HepG2 (cell line): ENCODE data around the gene CTNNBL1. TPM values are rescaled to one million over a fixed set of nuclear protein-coding genes. Genes with fewer than 3 reads are reported as not detected.

ENCODE experiments used
- ATAC-seq: fragments of 200-7000 bp; cut with Tn5 transposase; 3 replicates; pipeline ENCODE4 v1.9.1; 2020; ENCODE audit warnings: mild to moderate bottlenecking, moderate library complexity
- BruUV-seq: library from RNA; stranded (reverse); fragments of 400-500 nt; replicated peaks from 2 replicates; lab custom pipeline; 2021; lab: Mats Ljungman, UMichigan
- CTCF ChIA-PET: fragments of 300-600 bp; formaldehyde crosslinking; extraction: SDS; loops from one replicate; lab custom pipeline; 2021; ENCODE audit warnings: low total read pairs, inconsistent platforms, low intra/inter-chr PET ratio; lab: Yijun Ruan, JAX
- POLR2A ChIA-PET: fragments of 350-600 bp; sonication (Branson Sonifier 250); formaldehyde crosslinking; loops from one replicate; lab custom pipeline; 2020; ENCODE audit warnings: antibody characterized with exemption, inconsistent platforms; lab: Yijun Ruan, JAX
- DNase-seq: peaks from one replicate; pipeline ENCODE4 v3.0.0-alpha.2; 2015; ENCODE audit warnings: low spot score
- FAIRE-seq: peaks from 3 replicates; lab custom pipeline; 2011; peaks lifted over from hg19 to GRCh38; lab: Jason Lieb, UNC
- H2AFZ ChIP-seq: one replicate; pipeline ENCODE4 v1.6.1; 2011; ENCODE audit warnings: low read length, inconsistent platforms
- H3K27ac ChIP-seq: fragments of 300-600 bp; 3 replicates; pipeline ENCODE4 v1.8.0; 2011; ENCODE audit warnings: mixed run types, mild to moderate bottlenecking, mixed read lengths, low read length, inconsistent platforms; ENCODE audit not compliant: insufficient read depth; ENCODE audit errors: extremely low read length
- H3K27me3 ChIP-seq, 2 experiments: fragments of 200-600 bp in 1 of 2; 2 replicates in 1 of 2; 3 replicates in 1 of 2; pipeline versions ENCODE4 v1.6.0 to v1.8.0; 2011; ENCODE audit warnings: low read length in 2 of 2, mild to moderate bottlenecking in 2 of 2, moderate library complexity in 2 of 2, inconsistent platforms in 1 of 2; ENCODE audit not compliant: insufficient read depth in 2 of 2, control insufficient read depth in 1 of 2
- H3K36me3 ChIP-seq, 2 experiments: fragments of 200-600 bp in 1 of 2; replicated peaks in 1 of 2; 2 replicates in 1 of 2; 3 replicates in 1 of 2; pipeline versions ENCODE4 v1.5.1 to v1.8.0; 2011; ENCODE audit warnings: low read length in 2 of 2, inconsistent platforms in 1 of 2; ENCODE audit not compliant: insufficient read depth in 2 of 2, control insufficient read depth in 1 of 2
- H3K4me1 ChIP-seq: 2 replicates; pipeline ENCODE4 v1.5.1; 2012; ENCODE audit warnings: low read length, inconsistent platforms; ENCODE audit not compliant: insufficient read depth
- H3K4me2 ChIP-seq: 2 replicates; pipeline ENCODE4 v1.6.0; 2011; ENCODE audit warnings: low read depth, low read length, inconsistent platforms
- H3K4me3 ChIP-seq, 3 experiments: fragments of 200-600 bp in 1 of 3; sonication (generic), shearing (Covaris generic) in 1 of 3; replicated peaks in 1 of 3; 2 replicates each; pipeline ENCODE4 v1.5.1; 2011 to 2016; ENCODE audit warnings: low read length in 3 of 3, inconsistent platforms in 2 of 3, low read depth in 2 of 3, mild to moderate bottlenecking in 2 of 3, control low read depth in 1 of 3, mixed read lengths in 1 of 3; ENCODE audit not compliant: insufficient read depth in 1 of 3
- H3K79me2 ChIP-seq: one replicate; pipeline ENCODE4 v1.6.1; 2011; ENCODE audit warnings: low read length, inconsistent platforms; ENCODE audit not compliant: insufficient read depth
- H3K9ac ChIP-seq: 2 replicates; pipeline ENCODE4 v1.6.0; 2011; ENCODE audit warnings: mild to moderate bottlenecking, low read depth, low read length, inconsistent platforms; ENCODE audit not compliant: insufficient read depth
- H3K9me3 ChIP-seq: 2 replicates; pipeline ENCODE4 v1.5.1; 2012; ENCODE audit warnings: mild to moderate bottlenecking, low read length
- H4K20me1 ChIP-seq: 2 replicates; pipeline ENCODE4 v1.6.0; 2011; ENCODE audit warnings: inconsistent platforms, mild to moderate bottlenecking, low read length, moderate library complexity; ENCODE audit not compliant: insufficient read depth
- CSRNP1 ChIP-seq: sonication (generic); formaldehyde crosslinking; IDR thresholded peaks from 2 replicates; pipeline ENCODE4 v1.8.1; 2023; ENCODE audit warnings: mild to moderate bottlenecking, missing genetic modification reagents
- LBX2 ChIP-seq: sonication (generic); formaldehyde crosslinking; IDR thresholded peaks from 2 replicates; pipeline ENCODE4 v1.5.0; 2020; ENCODE audit warnings: missing genetic modification reagents, mild to moderate bottlenecking, borderline replicate concordance
- PCBP2 ChIP-seq: fragments of 200-400 bp; formaldehyde crosslinking; optimal IDR thresholded peaks from 2 replicates; pipeline ENCODE3; 2018; ENCODE audit warnings: low read length, low read depth; ENCODE audit not compliant: poor library complexity, severe bottlenecking
- SALL1 ChIP-seq: sonication (generic); formaldehyde crosslinking; IDR thresholded peaks from 2 replicates; pipeline ENCODE4 v1.8.0; 2022; ENCODE audit warnings: mild to moderate bottlenecking, missing genetic modification reagents
- SPEN ChIP-seq: sonication (generic); formaldehyde crosslinking; IDR thresholded peaks from 2 replicates; pipeline ENCODE4 v1.5.1; 2020; ENCODE audit warnings: low read depth, mild to moderate bottlenecking, missing genetic modification reagents
- TBP ChIP-seq: sonication (generic); formaldehyde crosslinking; IDR thresholded peaks from 2 replicates; pipeline ENCODE4 v1.5.0; 2020; ENCODE audit warnings: missing genetic modification reagents
- TBX2 ChIP-seq: sonication (generic); formaldehyde crosslinking; IDR thresholded peaks from 2 replicates; pipeline ENCODE4 v1.5.0; 2020; ENCODE audit warnings: missing genetic modification reagents, mild to moderate bottlenecking, borderline replicate concordance
- ZFP37 ChIP-seq: sonication (generic); formaldehyde crosslinking; IDR thresholded peaks from 2 replicates; pipeline ENCODE4 v1.4.0; 2020; ENCODE audit warnings: missing genetic modification reagents, borderline replicate concordance
- ZNF484 ChIP-seq: sonication (generic); formaldehyde crosslinking; IDR thresholded peaks from 2 replicates; pipeline ENCODE4 v1.5.1; 2020; ENCODE audit warnings: mild to moderate bottlenecking, low read depth, missing genetic modification reagents, borderline replicate concordance
- ZNF607 ChIP-seq: sonication (generic); formaldehyde crosslinking; IDR thresholded peaks from 2 replicates; pipeline ENCODE4 v1.5.1; 2020; ENCODE audit warnings: missing genetic modification reagents, mild to moderate bottlenecking, borderline replicate concordance
- ZNF780A ChIP-seq: sonication (generic); formaldehyde crosslinking; IDR thresholded peaks from 2 replicates; pipeline ENCODE4 v1.8.0; 2022; ENCODE audit warnings: mild to moderate bottlenecking, missing genetic modification reagents, moderate library complexity
- ZXDC ChIP-seq: sonication (generic); formaldehyde crosslinking; IDR thresholded peaks from 2 replicates; pipeline ENCODE4 v1.5.0; 2020; ENCODE audit warnings: mild to moderate bottlenecking, missing genetic modification reagents
- WGBS: methylation state at CpG from one replicate; pipeline ENCODE4 v1.1.6; 2017; ENCODE audit warnings: low lambda C conversion rate; 5-methylcytosine and 5-hydroxymethylcytosine counted together
- in situ Hi-C: cut with HindIII; loops from 2 replicates; pipeline ENCODE4 v1.10.0; 2017; ENCODE audit warnings: low pct_unique_long_range_greater_than_20kb; ENCODE audit not compliant: extremely low pct_ligation_motif_present
- intact Hi-C: fragments of 100-400 bp; cut with micrococcal nuclease; formaldehyde crosslinking; loops from one replicate; pipeline ENCODE4 v1.10.0; 2022; ENCODE audit not compliant: unreplicated experiment
- polyA plus RNA-seq, 8 experiments: library from polyadenylated mRNA; depleted of rRNA in 3 of 8; stranded (reverse) in 7 of 8; unstranded in 1 of 8; fragments of >200 nt; fragmentation: Illumina TruSeq in 4 of 8; extraction: Trizol in 4 of 8; gene quantifications; 2 replicates each; pipeline versions ENCODE4 v1.2.1 to v1.2.3, GENCODE V29; 2011 to 2016; ENCODE audit warnings: low read depth in 4 of 8, missing spikeins in 1 of 8, mixed read lengths in 1 of 8; ENCODE audit not compliant: insufficient read depth in 1 of 8
- total RNA-seq, 5 experiments: library from RNA; depleted of rRNA; stranded (reverse); fragments of >200 nt; fragmentation: Illumina TruSeq; extraction: Trizol; gene quantifications; 2 replicates each; pipeline ENCODE4 v1.2.3, GENCODE V29; 2016; ENCODE audit warnings: low read depth in 1 of 5

The CTNNBL1 gene
- total and polyA plus RNA-seq, 2 of the 13 experiments (the other 11 are each of a cell fraction or from before 2014, with no cell fraction given), result 49.3 to 94.6 TPM

DNA sequence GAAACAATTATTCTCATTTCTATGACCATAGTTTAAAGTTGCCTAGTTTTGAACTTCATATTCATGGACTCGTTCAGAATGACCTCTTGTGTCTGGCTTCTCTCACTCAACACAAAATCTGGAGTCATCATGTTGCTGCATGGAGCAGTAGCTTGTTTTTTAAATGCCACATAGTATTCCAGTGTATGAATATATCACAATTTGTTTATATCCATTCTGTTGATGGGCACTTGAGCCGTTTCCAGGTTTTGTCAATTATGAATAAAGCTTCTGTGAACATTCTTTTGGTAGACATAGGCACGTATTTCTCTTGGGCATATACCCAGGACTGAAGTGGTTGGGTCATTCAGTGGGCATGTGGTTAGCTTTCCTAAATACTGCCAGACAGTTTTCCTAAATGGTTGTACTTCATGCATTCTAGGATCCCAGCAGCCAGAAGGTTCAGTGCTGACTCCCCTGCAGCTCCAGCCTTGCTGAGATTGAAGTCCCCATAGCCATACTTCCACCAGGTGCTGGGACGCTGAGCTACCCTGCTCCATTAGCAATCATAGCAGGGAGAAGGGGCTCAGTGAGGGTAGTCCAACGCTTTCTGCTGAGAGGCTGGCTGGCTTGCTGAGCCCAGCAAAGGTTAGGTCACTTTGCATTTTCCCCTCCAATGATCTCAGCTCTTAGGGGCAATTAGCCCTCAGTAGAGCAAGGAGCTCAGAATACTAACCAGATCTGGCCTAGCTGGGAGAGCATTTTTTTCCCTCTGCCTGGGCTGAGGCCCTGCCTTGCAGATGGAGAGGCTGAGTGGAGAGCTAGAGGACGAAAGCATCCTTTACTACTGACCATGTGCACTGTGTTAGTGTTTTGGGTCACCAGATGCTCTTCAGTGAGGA lies 35.7 kb upstream of the CTNNBL1 start:
- H3K79me2 ChIP-seq, result no peaks in the 10 kb centered on the region
- no peak overlapping the region for H3K27ac ChIP-seq
- TF ChIP-seq LBX2 (CRISPR knock-in tag) (no peak), SPEN (CRISPR knock-in tag) (0 out of 2 replicates have a peak, but pooled peaks have one; percentile 18)
- no peak overlapping the region for H3K4me3 ChIP-seq
- BruUV-seq, result no TSS peak
- H3K9ac ChIP-seq, result no peak overlapping the region
- ChIA-PET CTCF (no interaction called here), POLR2A (no interaction called here)
- no peaks in the 10 kb centered on the region for H3K9me3 ChIP-seq
- H3K27me3 ChIP-seq, result no peaks in the 10 kb centered on the region
- no peak overlapping the region for H3K4me2 ChIP-seq
- in situ Hi-C loops (loop anchor here (5.0 to 10.0 kb wide), 2 partner anchors 237 to 334 kb away; no protein-coding TSS in a partner anchor), intact Hi-C loops (no loop called here)
- no peak overlapping the region for H2AFZ ChIP-seq
- FAIRE-seq, result no peak
- DNase-seq, result no peak
- H3K36me3 ChIP-seq, result no peaks in the 10 kb centered on the region
- no peak; the same call in 2 of the 3 replicates for ATAC-seq
- H4K20me1 ChIP-seq, result no peaks in the 10 kb centered on the region
- 12% methylated on average over 6 of the region's 6 CpGs for WGBS
- H3K4me1 ChIP-seq, result no peaks in the 10 kb centered on the region

- H2AFZ ChIP-seq, result no peak overlapping the region
- intact Hi-C loops (no loop called here), in situ Hi-C loops (no loop called here)
- no peaks in the 10 kb centered on the region for H3K36me3 ChIP-seq
- H4K20me1 ChIP-seq, result no peaks in the 10 kb centered on the region
- FAIRE-seq, result no peak
- no peaks in the 10 kb centered on the region for H3K27me3 ChIP-seq
- no peak for DNase-seq
- H3K9ac ChIP-seq, result no peak overlapping the region
- POLR2A ChIA-PET, result no interaction called here
- H3K4me3 ChIP-seq, result no peak overlapping the region
- 0 out of 2 replicates have a peak, but pooled peaks cover 5% of the 10 kb centered on the region for H3K9me3 ChIP-seq
- no peaks in the 10 kb centered on the region for H3K79me2 ChIP-seq
- no peak overlapping the region for H3K4me2 ChIP-seq
- no peak for ATAC-seq
- no peaks in the 10 kb centered on the region for H3K4me1 ChIP-seq
- no TSS peak for BruUV-seq
- 48% methylated on average over 6 of the region's 6 CpGs for WGBS
- H3K27ac ChIP-seq, result no peak overlapping the region
- CTCF ChIA-PET, result no interaction called here
- TF ChIP-seq ZNF607 (CRISPR knock-in tag) (no peak), ZNF780A (CRISPR knock-in tag) (no peak), CSRNP1 (CRISPR knock-in tag) (no peak), ZFP37 (CRISPR knock-in tag) (no peak), SALL1 (CRISPR knock-in tag) (no peak), TBP (CRISPR knock-in tag) (no peak), TBX2 (CRISPR knock-in tag) (no peak), PCBP2 (no peak), ZXDC (CRISPR knock-in tag) (no peak), ZNF484 (CRISPR knock-in tag) (no peak)
Measured at GRCh38 chr20:37661519-37661918, 32.3 kb upstream of the CTNNBL1 start.
